PFSK-1 (cell line): ENCODE data around the gene AOPEP.

Experiments used
- POLR2AphosphoS5 ChIP-seq: IDR thresholded peaks from 2 replicates; pipeline ENCODE4 v1.6.1; 2012; ENCODE audit warnings: low read depth, mild to moderate bottlenecking, control low read depth, low read length, moderate library complexity
- SIN3A ChIP-seq: IDR thresholded peaks from 2 replicates; pipeline ENCODE4 v1.6.1; 2012; ENCODE audit warnings: mild to moderate bottlenecking, low read length, moderate library complexity, borderline replicate concordance; ENCODE audit not compliant: insufficient read depth
- TAF1 ChIP-seq: IDR thresholded peaks from 2 replicates; pipeline ENCODE4 v1.6.1; 2012; ENCODE audit warnings: low read length, control low read depth, borderline replicate concordance; ENCODE audit not compliant: insufficient read depth
- TF ChIP-seq, protein P1 (sequence below), 2 experiments: IDR thresholded peaks; 2 replicates each; pipeline versions ENCODE4 v1.6.1 to v1.8.0; 2011 to 2012; ENCODE audit warnings: low read depth in 2 of 2, low read length in 2 of 2, control low read depth in 1 of 2, inconsistent platforms in 1 of 2, mild to moderate bottlenecking in 1 of 2, moderate library complexity in 1 of 2; ENCODE audit not compliant: insufficient read depth in 1 of 2

- TF ChIP-seq, protein P1, sequence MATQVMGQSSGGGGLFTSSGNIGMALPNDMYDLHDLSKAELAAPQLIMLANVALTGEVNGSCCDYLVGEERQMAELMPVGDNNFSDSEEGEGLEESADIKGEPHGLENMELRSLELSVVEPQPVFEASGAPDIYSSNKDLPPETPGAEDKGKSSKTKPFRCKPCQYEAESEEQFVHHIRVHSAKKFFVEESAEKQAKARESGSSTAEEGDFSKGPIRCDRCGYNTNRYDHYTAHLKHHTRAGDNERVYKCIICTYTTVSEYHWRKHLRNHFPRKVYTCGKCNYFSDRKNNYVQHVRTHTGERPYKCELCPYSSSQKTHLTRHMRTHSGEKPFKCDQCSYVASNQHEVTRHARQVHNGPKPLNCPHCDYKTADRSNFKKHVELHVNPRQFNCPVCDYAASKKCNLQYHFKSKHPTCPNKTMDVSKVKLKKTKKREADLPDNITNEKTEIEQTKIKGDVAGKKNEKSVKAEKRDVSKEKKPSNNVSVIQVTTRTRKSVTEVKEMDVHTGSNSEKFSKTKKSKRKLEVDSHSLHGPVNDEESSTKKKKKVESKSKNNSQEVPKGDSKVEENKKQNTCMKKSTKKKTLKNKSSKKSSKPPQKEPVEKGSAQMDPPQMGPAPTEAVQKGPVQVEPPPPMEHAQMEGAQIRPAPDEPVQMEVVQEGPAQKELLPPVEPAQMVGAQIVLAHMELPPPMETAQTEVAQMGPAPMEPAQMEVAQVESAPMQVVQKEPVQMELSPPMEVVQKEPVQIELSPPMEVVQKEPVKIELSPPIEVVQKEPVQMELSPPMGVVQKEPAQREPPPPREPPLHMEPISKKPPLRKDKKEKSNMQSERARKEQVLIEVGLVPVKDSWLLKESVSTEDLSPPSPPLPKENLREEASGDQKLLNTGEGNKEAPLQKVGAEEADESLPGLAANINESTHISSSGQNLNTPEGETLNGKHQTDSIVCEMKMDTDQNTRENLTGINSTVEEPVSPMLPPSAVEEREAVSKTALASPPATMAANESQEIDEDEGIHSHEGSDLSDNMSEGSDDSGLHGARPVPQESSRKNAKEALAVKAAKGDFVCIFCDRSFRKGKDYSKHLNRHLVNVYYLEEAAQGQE (IDR thresholded peaks at IDR 0.05; ENCODE audit: insufficient read depth in 1 of 2, low read depth in 2 of 2, low read length in 2 of 2), result no peak
- TF ChIP-seq TAF1 (no peak), SIN3A (no peak), POLR2AphosphoS5 (no peak)
These were observed 261.2 kb downstream of the AOPEP start for GRCh38 chr9:94987731-94988130.
